ENCODE measurements around the gene BLCAP.
"Not testable (repeated sequence)": the region's sequence is repeated elsewhere in the genome, so short reads cannot be mapped to it uniquely, and the experiment has no call there.

Gene BLCAP

DNA sequence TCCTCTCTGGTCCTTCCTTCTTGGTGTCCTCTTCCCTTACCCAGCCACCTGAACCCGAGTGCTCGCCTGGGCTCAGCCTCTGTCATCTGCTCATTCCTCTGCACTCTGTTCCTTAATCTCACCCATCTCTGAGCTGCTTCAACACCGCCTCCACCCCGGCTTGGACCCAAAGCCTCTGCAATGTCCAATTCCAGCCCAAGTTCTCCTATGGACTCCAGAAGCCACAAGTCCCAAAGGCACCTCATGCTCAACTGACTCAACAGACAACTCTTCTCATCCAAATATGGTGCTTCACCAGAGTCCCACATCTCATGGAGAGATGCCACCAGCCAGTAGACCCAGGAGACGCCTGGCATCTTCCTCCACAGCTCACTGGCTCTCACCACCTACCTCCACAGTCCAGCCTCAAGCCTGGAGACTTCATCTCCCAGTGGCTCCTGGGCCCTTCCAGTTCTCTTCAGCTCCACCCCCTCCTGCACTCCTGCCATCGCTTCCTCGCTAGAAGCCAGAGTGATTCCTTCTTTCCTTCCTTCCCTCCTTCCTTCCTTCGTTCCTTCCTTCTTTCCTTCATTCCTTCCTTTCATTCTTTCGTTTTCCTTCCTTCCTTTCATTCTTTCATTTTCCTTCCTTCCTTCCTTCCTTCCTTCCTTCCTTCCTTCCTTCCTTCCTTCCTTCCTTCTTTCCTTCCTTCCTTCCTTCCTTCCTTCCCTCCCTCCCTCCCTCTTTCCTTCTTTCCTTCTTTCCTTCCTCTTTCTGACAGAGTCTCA lies 47.6 kb downstream of the BLCAP start:
- DNase-seq (ENCODE audit: low read depth), result no peak

DNA sequence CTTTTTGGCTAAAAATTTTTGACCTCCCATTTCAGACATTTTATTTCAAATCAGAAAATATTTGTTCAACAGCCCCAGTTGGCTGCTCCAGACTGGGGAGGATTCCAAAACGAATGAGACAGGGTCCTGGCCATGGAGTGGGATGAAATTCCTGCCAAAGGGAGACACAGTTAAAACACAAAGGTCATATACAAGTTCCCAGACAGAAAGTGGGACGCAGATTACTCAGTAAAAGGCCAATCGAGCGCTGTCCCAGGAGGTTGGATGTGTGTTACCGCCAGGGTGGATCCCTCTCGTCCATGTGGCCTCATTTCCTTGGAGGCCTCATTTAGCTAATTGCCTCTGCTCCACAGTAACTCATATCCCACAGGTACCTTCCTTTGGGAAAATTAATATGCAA lies 48.4 kb downstream of the BLCAP start:
- no peak for DNase-seq (ENCODE audit: low read depth)

DNA sequence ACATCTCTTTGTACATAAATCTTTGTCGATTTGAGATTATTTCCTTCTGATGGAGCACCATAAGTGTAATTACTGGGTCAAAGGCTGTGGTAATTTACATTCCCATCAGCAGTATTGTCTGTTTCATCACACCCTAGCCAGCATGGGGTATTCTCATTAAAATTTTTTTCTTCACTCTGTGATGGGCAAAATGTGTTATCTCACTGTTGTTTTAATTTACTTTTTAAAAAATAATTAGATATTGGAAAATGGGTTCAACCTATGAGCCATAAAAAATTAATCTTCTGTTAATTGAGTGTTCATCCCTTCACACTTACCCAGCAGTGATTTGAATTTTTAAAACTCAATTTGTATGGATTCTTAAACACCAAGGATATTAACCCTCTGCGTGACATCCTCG lies 50.6 kb downstream of the BLCAP start:
- no peak for DNase-seq (ENCODE audit: low read depth)

DNA sequence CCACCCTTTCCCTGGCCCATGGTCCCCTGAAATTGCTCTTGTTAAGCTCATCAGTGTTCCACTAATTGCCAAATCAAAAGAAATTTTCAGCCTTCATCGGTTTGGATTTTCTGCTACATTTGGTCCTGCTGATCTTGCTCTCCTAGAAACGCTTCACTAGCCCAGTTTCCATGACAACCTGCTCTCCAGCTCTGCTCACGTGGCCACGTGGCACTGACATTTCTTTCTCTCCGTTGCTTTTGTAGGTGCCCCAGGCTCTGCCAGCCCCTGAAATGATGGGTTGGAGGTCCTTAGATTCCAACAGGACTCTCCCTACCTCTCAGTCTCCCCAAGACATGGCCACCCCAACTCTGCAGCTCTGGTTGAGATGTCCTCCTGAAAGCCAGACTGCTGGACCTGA lies 52.4 kb downstream of the BLCAP start:
- no peak for DNase-seq (ENCODE audit: low read depth)

DNA sequence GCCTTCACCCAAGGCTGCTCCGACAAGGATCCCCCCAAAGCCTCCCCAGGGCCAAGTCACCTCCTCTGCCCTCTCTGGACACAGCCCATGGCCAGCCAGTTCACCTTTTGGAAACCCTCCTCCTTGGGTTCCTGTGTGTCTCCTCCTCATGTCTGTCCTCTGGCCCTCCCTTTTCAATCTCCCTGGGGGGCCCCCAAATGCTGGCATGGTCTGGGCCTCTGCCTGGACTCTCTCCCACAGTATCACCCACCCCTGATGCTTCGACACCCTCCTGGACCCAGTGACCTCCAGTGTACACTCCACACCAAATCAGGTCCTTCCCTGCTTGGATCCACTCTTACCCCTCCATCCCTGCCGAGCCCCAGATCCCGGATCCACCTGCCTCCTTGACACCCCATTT lies 53.3 kb downstream of the BLCAP start:
- DNase-seq (ENCODE audit: low read depth), result no peak

DNA sequence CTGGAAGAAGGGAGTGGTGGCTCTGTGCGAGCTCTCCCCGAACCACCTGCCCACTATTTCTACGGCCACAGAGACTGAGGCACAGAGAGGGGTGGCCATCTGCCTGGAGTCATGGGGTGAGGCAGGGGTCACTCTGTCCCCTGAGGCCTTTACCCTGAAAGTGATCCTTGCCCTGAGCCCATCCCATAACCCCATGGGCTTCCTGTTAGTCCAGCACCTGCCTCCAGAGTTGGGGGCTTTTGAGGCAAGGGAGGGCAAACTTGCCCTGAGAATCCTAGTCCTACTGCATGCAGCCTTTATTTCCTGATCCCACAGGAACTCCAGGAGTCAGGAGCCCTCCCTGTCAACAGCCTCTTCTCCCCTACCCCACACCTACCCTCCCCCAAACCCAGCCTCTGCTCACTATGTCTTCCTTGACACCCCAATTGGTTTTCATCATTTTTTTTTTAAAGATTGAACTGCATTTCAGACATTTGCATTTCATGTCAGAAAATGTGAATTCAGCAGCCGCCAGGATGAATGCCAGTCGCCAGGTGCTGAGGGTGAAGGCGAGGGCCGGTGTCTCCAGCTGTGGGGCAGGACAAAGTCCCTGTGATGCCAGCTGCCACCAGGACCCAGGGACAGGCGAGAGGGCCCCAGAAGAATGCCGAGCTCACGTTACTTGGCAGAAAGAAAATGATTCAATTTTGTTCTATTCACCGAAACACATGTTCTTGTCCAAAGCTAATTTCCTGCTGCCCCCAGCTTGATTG lies 54.3 kb downstream of the BLCAP start:
- no peak for DNase-seq (ENCODE audit: low read depth)

DNA sequence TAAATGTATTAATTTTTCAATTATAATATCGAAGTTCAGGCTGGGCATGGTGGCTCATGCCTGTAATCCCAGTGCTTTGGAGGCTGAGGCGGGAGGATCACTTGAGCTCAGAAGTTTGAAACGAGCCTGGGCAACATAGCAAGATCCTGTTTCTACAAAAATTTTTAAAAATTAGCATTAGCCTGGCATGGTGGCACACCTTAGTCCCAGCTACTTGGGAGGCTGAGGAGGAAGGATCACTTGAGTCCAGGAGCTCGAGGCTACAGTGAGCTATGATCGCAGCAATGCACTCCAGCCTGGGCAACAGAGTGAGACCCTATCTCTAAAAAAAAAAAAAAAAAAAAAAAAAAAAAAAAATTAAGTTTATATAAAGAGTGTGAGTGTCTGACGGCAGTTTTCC lies 55.2 kb downstream of the BLCAP start:
- DNase-seq (ENCODE audit: low read depth), result not testable (repeated sequence)

DNA sequence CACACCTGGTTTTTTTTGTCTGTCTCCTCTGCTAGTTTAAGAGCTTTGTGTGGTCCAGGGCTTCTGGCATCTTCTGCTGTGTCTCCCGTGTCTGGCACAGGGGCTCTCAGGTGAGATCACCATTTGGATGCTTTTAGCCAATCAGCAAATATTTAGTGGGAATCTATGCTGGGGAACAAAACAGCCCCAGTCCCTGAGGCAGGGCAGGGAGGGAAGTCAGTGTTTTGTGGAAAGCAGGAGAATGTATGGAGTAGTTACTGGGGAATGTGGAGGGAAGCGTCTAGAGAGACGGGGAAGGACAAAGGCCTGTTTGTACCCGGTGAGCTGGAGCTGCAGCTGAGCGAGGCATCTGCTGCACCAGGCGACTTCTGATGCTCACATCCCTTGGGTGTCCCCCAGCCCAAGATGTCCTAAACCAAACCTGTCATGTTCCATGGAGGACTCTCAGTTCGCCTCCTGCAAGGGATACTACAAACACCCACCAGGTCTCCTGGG lies 55.9 kb downstream of the BLCAP start:
- no peak for DNase-seq (ENCODE audit: low read depth)

DNA sequence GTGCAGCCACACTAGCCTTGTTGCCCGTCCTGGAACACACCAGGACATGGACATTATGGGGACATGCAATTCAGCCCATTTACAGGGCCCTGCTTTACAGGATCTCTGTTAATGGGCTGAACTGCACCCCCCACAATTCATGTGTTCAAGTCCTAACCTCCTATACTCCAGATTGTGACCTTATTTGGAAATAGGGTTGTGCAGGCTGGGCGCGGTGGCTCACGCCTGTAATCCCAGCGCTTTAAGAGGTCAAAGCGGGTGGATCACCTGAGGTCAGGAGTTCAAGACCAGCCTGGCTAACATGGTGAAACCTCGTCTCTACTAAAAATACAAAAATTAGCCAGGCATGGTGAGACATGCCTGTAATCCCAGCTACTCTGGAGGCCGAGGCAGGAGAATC lies 57.5 kb downstream of the BLCAP start:
- not testable (repeated sequence) for DNase-seq (ENCODE audit: low read depth)

DNA sequence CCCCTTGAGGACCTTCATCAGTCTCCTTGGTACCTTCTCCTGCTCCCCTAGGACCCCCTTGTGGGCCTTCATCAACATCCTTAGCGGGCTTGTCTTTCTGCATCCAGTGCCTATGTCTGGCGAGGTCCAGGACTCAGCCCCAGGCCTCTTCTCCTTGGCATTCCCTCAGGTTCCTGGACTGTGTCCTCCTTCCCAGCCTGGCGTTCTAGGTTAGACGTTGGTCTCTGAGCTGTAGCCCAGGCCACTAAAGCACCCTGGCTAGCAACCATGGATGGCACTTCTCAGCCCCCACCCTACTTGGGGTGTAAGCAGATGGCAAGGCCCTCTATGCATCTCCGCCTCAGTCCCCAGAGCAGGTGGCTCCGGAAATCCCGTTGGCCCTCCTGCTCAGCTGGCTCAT lies 58.1 kb downstream of the BLCAP start:
- DNase-seq (ENCODE audit: low read depth), result no peak

DNA sequence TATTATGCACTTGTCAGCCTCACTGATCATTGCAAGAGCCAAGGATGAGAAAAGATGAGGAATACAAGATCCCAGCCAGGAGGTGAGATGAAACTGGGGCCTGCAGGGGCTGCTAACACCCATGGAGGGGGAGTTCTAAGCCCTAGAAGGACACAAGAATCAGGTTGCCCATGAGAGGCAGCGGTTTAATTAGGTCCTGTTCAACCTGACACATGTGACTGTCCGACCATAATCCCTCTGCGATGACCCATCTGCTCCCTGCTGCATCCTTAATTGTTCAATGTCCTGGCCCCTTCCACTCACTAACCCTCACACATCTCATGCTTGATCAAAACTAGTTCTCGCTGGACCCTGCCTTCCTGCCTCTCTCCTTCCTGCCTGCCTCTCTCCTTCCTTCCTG lies 58.8 kb downstream of the BLCAP start:
- DNase-seq (ENCODE audit: low read depth), result no peak
